Stimulated activated CD4-positive, alpha-beta T cell treated with anti-CD3 and anti-CD28 coated beads, Interleukin-4, amount 100 ng/mL, for 4 hours (primary cell): ENCODE measurements around the gene PRDM5.

Experiments used
- DNase-seq, 2 experiments: peaks; one replicate each; pipeline ENCODE4 v3.0.0-alpha.2; 2020

Gene PRDM5

DNA sequence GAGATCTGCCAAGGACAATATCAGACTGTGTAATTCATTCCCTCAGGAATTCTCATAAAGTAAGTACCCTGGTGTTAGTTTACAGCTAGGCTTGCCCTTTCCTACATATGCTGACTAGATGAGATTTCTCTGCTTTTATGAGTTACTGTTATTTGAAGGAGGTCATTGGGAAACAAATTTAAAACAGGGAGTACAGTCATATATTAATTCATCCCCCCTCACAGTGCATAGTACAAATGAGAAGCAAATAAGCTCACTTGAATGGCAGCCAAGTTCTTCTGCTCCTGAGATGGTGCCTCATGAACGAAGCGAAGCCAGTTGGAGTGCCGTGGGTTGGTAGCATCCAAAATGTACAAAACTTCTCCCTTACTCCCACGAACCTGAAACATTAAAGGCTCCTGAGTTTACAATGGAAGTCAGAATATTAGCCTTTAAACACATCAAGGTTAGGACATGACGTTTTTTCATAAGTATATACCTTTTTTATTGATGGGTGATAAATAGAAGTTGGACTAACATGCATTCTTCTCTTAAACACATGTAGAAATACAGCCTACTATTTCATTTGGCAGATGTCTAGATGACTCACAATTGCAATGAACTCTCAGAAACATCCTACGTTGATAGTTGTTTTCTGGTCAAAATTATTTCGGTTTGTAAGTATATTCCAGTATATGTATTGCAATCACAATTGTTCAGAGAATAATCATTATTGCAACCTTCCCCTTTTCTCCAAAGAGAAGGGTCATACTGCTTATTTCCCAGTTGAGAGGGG is 69.2 kb downstream of the PRDM5 start:
- no peak for DNase-seq

DNA sequence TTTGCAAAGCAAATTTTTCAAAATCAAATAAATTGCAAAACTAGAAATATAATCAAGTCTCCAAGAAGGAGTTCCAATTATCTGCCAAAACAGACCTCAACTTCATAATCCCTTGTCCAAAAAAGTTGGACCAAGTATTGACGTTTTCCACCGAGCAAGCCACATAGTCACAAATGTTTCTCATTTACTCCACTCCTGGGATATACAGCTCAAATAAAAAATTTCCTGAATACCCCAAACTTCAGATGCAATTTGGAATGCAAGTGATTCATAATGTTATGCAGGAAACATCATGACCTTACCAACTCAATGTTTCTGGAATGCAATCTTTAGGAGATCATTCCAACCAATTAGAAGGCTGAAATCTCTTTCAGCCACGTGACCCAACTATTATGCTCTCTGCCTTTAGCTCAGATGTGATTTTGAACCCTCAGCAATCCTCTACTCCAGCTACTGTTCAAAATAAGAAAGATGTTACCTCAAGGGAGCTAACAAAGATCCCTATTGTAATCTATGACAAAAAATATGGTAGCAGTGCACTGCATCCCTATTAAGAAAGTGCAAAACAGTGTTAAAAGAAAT is 72.4 kb downstream of the PRDM5 start:
- DNase-seq: no peak

DNA sequence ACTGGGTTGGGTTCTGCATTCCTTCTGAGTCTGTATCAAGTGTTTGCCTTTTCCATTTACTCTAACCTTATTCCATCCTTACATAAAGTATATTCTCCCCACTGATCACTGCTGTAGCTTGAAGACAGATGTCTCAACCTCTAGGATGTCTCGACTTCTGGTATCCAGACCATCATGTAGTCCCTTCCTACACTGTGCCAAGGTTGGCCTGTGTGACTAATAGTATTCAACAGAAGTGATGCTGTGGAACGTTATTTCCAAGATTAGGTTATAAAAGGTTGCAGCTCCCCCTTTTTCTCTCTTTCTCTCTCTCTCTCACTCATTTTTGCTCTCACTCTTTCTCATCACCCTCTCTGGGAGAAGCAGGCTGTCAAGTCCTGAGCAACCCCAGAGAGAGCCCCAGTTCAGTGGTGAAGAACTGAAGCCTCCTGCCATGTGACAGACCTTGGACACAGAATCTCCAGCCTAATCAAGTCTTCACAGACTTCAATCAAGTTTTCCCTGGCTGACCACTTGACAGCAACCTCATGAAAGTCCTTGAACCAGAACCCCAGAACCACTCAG is 75.4 kb downstream of the PRDM5 start:
- no peak for DNase-seq

DNA sequence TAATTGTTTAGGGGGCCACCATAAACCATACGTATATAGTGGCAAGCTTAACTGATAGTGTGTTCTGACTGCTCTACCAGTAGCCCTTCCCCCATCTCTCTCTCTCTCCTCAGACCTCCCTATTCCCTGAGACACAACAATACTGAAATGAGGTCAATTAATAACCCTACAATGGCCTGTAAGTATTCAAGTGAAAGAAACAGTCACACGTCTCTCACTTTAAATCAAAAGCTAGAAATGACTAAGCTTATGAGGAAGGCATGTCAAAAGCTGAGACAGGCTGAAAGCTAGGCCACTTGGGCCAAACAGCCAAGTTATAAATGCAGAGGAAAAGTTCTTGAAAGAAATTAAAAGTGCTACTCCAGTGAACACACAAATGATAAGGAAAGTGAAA is 78.0 kb downstream of the PRDM5 start:
- DNase-seq: no peak

DNA sequence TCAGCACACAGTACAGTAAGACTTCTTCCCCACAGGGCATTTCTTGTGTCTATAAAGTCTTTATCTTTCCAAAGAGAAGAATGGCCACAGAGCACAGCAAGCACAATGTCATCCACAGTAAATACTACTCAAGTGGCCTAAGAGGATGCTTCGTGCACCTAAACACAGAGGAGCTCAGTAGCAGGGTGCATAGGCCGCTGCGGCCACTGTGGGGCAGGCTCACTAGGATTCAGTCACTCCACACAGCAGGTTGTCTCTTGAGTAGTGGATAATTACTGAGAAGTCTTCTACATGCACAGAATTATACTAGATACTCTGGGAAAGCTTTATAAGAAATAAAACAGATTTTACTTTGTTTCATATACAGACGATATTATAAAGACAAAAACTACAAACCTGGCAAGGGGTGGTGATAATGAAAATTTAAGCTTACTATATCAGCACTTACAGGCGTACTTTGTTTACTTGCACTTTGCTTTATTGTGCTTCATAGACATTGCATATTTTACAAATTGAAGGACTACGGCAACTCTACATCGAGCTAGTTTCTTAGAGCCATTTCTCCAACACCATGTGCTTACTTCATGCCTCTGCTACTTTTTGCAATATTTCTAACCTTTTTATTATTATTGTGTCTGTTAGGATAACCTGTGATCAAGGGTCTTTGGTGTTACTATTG is 78.5 kb downstream of the PRDM5 start:
- no peak for DNase-seq

DNA sequence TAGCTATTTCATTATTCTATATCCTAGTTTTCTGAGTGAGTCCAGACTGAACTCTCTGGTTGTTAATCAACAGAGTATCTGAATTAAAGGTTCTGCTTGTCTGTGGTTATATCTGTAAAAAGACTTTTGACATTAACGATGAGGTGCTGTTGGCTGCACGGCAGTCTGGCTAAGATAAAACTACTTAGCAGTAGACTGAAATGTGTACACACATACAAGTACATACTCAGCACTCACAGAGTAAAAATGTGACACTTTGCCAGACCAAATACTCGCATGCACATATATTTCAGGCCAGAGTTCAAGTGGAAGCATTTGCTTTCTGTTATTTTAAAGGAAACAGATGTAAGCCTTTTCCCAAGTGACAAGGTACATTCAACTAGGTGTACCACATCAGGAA is 80.5 kb downstream of the PRDM5 start:
- no peak for DNase-seq

DNA sequence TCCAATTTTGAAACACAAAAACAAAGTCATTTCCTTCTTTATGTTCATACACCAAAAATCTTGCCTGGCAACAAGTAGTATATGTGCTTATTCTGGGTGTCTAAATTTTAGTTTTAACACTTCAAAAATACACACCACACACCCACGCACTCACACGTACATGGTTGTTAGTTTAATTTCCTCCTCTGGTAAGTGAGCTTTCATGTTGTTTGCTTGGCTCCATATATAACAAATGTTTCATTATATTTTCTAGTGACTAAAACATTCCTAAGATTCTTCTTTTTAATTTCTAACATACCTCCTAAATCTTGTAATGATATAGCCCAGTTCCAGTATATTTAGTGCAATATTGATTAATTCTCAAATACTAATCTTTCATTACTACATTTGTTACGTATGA is 80.9 kb downstream of the PRDM5 start:
- DNase-seq: no peak

DNA sequence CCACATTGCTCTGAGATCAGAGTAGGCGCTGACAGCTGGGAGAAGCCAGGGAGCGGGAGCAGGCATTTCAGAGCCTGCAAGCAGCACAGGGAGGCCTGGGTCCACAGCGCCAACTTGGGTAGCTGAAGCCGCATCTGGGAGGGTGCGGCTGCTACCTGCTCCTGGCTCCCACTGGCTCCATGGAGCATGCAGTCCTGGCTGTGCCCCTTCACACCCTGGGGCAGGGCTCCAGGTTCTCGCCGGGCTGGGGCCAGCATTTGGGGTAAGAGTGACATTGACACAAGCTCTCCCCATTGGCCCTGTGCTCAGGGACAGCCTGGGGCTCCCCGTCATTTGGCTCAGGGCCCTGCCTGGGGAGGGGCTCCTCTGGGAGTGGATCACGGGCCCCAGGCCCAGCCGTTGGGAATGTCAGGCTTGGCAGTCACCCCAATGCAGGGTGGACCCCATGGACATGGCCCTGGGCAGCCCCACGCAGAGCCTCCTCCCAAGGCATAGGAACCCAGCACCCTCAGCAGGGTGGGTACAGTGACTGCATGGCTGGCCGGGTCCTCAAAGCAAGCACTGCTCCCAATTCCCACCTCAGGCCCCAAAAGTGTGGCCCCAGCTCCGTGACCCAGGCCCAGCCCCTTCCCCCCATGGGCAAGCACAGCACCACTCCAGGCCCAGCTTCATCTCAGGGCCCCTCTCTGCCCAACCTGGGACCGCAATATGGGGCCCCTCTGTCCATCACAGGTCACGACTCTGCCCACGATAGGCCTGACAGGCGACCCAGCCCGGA is 82.4 kb downstream of the PRDM5 start:
- DNase-seq: no peak

DNA sequence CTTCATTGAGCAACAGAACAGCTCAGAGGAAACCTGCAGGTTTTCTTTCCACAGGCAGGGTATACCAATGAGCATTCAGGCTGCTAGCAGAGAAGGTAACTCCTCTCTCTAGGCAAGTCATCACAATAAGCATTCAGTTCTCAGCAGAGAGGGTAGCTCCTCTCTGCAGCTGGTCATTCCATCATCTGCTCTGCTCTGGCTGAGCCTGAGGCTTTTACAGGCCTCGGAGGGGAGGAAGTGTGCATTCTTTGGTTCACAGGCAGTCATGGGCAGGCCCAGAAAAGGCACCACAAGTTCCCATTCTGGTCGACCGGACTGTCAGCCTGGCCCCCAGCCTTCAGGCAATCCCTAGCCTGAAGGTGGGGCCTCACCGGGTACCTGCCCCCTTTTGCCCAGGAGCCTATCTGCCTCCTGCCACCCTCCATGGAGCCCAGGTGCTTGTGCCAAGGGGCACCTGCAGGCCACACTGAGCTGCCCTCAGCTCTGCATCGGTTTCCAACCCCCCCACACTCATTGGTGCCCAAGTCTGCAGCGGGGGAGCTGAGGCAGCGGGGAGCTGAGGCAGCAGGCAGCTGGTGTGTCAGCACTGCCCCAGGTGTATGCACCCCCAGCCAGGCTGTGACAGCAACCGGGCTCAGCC is 83.1 kb downstream of the PRDM5 start:
- no peak for DNase-seq

DNA sequence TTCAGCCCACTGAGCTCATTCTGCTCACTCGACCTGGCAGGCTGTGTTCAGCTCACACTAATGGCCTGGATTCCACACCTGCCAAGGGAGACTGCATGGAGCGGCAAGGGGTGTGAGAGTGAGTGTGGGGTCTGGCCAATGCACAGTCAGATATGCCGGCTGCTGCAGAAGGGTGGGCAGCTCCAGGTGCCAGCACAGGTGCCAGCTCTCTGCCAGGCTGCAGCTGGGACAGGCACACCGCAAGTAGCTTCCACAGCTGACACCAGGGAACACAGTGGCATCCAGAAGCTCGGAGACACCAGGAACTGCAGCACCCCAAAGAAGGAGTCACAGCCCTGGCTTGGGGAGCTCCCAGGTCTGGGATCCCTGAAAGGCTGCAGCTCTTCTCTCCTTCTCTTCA is 83.7 kb downstream of the PRDM5 start:
- DNase-seq: no peak

DNA sequence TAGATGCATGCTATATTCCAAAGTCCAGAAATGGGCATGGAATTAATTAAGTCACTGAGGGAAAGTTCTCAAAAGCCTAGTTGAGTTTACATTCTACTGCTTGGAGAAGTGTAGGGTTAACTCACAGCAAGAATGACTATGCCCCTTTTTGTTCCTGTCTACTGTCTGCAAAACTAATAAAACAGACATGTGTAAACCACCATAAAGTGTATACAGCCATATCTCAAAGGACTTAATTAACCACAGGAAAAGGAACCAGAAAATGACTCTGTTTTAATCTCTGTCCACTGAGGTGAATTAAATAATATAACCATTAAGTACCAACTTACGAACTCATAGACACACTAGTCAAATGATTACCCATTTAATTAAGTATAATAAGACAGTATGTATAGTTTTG is 84.9 kb downstream of the PRDM5 start:
- no peak for DNase-seq

DNA sequence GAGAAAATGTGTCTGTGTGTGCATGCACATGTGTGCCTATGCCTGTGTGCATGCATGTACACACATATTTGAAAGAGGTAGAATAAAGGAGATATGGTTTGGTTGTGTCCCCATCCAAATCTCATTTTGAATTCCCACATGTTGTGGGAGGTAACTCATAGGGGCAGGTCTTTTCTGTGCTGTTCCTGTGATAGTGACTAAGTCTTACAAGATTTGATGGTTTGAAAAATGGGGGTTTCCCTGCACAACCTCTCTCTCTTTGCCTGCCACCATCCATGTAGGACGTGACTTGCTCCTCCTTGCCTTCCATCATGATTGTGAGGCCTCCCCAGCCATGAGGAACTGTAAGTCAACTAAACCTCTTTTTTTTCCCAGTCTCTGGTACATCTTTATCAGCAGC is 87.2 kb downstream of the PRDM5 start:
- no peak for DNase-seq

DNA sequence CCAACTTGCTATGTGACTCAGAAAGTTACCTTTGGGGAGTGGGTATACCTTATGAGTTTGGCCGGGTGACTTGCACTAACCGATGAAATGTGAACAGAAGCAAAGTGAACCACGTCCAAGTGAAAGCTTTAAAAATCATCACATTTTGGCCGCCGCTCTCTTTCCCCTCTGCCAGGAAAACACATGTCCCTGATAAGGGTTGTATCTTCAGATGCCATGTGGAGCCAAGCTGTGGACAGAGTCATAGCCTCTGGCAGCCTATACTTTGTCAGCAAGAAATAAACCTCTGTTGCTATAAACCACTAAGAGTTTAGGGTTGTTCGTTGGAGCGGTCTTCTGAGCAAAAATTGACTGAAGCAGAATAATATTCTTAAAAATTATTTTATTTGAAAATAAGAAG is 92.3 kb downstream of the PRDM5 start:
- no peak for DNase-seq

DNA sequence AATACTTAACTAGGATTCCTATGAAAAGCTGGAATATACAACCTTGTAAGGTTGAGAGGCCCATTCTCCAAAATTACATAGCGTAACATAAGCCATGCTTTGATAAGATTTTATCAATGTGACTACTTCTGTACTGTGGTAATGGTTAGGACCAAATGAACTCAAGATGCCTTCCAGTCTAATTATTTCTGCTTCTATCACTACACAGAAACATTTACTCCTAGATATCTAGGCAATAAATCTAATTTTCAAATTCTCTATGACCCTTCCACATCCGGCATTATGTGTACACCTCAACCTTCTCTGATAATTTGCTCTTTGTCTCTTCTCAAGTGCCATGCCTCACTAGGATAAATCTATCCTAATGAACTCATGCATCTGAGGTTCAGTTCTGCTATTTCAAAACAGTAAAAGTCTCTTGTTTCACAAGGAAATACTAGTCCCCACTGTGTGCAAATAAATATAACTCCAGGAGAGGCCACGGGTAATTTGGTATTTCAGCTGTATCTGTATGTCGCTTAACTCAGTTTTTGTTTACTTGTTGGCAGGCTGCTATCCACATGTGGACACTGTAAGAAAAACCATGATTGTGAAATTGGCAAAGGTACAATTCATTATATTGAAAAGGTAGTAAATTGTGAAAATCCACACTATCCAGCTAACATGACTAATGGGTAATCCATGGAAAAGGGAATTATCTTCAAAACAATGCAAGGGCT is 93.3 kb downstream of the PRDM5 start:
- DNase-seq: no peak

DNA sequence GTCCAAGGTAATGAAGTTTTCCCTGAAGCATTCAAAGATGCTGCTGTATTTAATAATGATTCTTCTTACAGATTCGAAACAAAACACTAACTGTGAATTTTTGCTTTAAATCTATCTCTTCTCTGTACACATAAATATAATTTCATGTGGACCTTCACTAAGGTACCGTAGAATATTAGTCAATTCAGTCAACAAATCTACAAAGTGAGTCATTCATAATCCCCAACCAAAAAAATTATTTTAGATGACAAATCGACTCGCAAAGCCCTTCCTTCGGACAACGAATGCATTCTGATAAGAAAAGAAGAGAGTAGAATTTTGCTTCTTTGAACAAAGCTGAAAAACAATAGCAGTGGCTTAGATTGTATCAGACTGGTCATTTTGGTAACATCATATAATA is 95.7 kb downstream of the PRDM5 start:
- no peak for DNase-seq

DNA sequence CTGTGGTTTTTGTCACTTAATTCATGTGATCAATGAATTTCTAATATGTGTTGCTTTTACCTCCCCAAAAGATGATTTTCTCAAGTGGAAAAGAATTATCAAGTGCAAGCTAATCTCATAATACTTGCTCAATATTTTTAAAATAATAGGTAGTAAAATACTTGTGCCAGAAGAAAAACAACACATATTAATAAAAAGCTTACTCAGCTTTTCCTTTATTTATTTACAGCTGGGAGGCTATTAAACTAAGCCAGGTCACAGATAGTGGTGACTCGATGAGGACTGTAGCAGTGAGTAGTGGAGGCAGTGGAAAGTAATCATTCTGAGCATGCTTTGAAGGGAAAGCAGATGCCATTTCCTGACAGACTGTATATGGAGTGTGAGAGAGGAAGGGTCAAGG is 96.1 kb downstream of the PRDM5 start:
- no peak for DNase-seq

DNA sequence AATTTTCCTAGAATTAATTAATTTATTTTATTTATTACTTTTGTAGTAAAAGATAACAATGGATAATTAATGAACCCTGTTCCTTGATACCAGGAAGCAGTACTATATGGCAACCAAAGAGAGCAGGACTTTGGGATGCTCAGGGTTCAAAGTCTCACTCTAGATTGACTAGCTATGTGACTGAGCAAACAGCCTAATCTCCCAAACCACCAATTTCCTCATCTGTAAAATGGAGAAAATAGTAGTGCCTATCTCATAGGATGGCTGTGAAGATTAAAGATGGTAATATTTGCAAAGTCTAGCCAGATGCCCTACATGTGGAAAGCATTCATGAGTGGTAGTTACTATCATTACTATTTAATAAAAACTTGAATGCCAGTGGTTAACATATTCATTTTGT is 97.6 kb downstream of the PRDM5 start:
- DNase-seq: no peak

DNA sequence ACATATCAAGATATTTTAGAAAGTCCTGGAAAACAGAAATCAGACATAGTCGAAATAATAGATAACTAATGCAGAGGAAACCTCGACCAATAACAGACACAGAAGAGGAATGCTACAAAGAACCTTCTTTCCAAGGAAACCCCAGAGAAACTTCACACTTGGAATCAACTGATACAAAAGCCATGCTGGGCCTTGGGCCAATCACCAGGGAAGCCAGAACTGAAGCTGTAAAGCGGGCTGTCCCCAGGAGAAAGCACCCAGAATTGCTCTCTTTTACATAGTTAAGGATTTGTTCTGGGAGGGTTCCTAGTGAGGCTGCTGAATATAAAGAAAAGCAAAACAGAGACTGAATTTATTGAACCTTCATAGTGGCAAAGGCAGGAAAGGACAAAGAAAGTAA is 100.5 kb downstream of the PRDM5 start:
- DNase-seq: no peak

DNA sequence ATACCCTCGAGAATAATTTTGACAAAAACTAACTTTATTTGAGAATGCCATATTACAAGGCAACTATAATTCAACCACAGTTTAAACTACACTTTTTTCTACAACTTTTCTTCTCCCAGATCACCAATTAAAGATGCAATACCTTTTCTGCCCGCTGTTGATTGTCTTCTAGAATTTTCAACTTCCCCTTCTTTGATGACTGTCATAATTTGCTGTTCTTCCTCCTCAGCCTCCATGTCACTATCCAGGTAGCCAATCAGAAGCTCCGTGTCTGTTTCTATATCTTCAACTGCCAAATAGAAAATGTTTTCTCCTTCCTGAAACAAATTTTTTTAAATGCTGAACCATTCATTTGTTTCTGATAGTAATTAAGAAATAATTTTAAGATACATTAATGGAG is 101.5 kb downstream of the PRDM5 start:
- DNase-seq: no peak

DNA sequence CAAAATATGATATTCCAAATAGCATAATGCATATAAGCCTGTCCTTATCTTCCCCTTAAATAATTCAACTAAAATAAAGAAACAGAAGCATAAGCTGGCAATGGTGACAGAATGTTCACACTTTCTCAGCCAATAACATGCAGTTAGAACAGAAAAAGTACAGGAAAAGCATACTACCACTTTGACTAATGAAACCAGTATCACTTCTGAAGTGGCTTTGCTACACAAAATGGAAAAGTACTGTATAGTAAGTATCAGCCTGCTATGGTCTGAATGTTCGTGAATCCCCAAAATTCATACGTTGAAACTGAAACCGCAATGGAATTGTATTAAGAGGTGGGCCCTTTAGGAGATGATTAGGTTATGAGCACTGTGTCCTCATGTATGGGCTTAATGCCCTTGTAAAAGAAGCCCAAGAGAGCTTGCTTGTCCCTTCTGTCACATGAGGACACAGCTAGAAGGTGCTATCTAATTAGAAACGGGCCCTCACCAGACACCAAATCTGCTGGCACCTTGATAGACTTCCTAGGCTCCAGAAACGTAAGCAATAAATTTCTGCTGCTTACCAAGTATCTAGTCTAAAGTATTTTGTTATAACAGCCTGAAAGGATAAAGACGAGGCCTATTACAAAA is 102.6 kb downstream of the PRDM5 start:
- no peak for DNase-seq

DNA sequence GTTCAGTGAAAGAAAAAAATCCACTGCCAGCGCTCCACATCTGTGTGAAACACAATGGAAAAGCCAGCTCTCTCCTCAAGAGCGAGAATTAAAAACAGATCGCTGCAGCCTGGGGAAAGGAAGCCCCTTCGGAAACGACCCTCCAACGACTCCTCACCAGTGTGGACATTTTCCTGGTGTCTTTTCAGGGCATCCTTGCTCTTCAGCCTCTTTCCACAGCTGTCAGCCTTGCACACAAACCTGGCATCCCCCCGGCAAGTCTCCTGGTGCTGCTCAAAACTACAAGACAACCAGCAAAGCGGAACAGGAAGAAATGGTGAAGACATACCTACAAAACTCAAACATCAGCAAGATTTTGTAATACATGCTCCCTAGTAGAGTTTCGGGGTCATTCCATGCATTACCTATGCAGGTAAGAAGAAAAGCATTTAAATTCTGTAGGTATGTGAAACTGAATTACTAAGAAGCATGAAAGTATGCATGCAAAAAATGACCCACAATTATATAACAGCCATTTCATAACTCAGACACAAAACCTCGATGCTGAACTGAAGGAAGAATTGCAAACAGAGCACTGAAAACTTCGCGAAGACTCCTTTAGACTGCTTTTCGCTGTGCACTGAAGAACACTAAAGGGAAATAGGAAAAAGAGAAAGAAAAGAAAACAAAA is 106.1 kb downstream of the PRDM5 start:
- no peak for DNase-seq
